Neural cell (in vitro differentiated cells): ENCODE results near the gene NCAM1. TPM values are rescaled to one million over a fixed set of nuclear protein-coding genes. Genes with fewer than 3 reads are reported as not detected.

Experiments used
- H2AFZ ChIP-seq: fragments of 200-600, 300-800 bp; sonication (generic), shearing (Covaris generic); 2 replicates; pipeline ENCODE4 v1.6.0; 2014; ENCODE audit warnings: low read depth, mild to moderate bottlenecking, antibody characterized with exemption, low read length, moderate library complexity
- H3F3A ChIP-seq: fragments of 200-600 bp; shearing (Covaris generic); 2 replicates; pipeline ENCODE4 v1.6.1; 2016; ENCODE audit warnings: mild to moderate bottlenecking, moderate library complexity, mixed read lengths, antibody characterized with exemption, low read length; ENCODE audit not compliant: insufficient read depth, poor library complexity, severe bottlenecking
- H3K27ac ChIP-seq: fragments of 200-600, 300-800 bp; sonication (generic), shearing (Covaris generic); 2 replicates; pipeline ENCODE4 v1.5.1; 2014; ENCODE audit warnings: mild to moderate bottlenecking, low read length, moderate library complexity
- H3K27me3 ChIP-seq: fragments of 300-800, 200-600 bp; sonication (generic), shearing (Covaris generic); 2 replicates; pipeline ENCODE4 v1.6.0; 2014; ENCODE audit warnings: mild to moderate bottlenecking, low read depth, low read length, moderate library complexity; ENCODE audit not compliant: insufficient read depth
- H3K36me3 ChIP-seq: fragments of 300-800, 200-600 bp; sonication (generic), shearing (Covaris generic); 2 replicates; pipeline ENCODE4 v1.5.1; 2014; ENCODE audit warnings: mild to moderate bottlenecking, antibody characterized with exemption, low read length, moderate library complexity; ENCODE audit not compliant: insufficient read depth
- H3K4me2 ChIP-seq: fragments of 300-800, 200-600 bp; sonication (generic), shearing (Covaris generic); 2 replicates; pipeline ENCODE4 v1.6.0; 2014; ENCODE audit warnings: mild to moderate bottlenecking, low read length
- H3K4me3 ChIP-seq: fragments of 300-800, 200-600 bp; sonication (generic), shearing (Covaris generic); 2 replicates; pipeline ENCODE4 v1.5.1; 2014; ENCODE audit warnings: mild to moderate bottlenecking, low read length, moderate library complexity
- H3K79me2 ChIP-seq: fragments of 200-600 bp; shearing (Covaris generic); replicated peaks from 2 replicates; pipeline ENCODE4 v1.6.0; 2014; ENCODE audit warnings: mild to moderate bottlenecking, low read length, moderate library complexity; ENCODE audit not compliant: insufficient read depth
- H3K9ac ChIP-seq: fragments of 300-800, 200-600 bp; sonication (generic), shearing (Covaris generic); 2 replicates; pipeline ENCODE4 v1.6.1; 2016; ENCODE audit warnings: mild to moderate bottlenecking, low read length, mixed read lengths
- H3K9me2 ChIP-seq: fragments of 200-600 bp; shearing (Covaris generic); 2 replicates; pipeline ENCODE4 v1.6.1; 2016; ENCODE audit warnings: mild to moderate bottlenecking, low read length, mixed read lengths; ENCODE audit not compliant: insufficient read depth
- H3K9me3 ChIP-seq: fragments of 200-600, 300-800 bp; sonication (generic), shearing (Covaris generic); 2 replicates; pipeline ENCODE4 v1.6.1; 2016; ENCODE audit warnings: mild to moderate bottlenecking, mixed run types, low read length, moderate library complexity, mixed read lengths
- H4K20me1 ChIP-seq: fragments of 200-600 bp; shearing (Covaris generic); 2 replicates; pipeline ENCODE4 v1.6.1; 2016; ENCODE audit warnings: mild to moderate bottlenecking, mixed run types; ENCODE audit not compliant: insufficient read depth
- CTCF ChIP-seq: fragments of 450-650 bp; IDR thresholded peaks from 2 replicates; pipeline ENCODE4 v1.5.1; 2014; ENCODE audit warnings: antibody characterized with exemption, mild to moderate bottlenecking, moderate library complexity; ENCODE audit not compliant: poor library complexity, severe bottlenecking
- EP300 ChIP-seq: fragments of 450-650 bp; conservative IDR thresholded peaks from 2 replicates; pipeline ENCODE4 v1.6.1; 2014; ENCODE audit warnings: antibody characterized with exemption, mild to moderate bottlenecking, moderate library complexity; ENCODE audit not compliant: poor library complexity, severe bottlenecking
- EZH2 ChIP-seq: fragments of 200-600, 300-800 bp; shearing (Covaris generic), sonication (generic); IDR thresholded peaks from 2 replicates; pipeline ENCODE4 v1.6.1; 2014; ENCODE audit warnings: antibody characterized with exemption, low read length, borderline replicate concordance, mild to moderate bottlenecking; ENCODE audit not compliant: insufficient read depth, poor library complexity, severe bottlenecking
- MXI1 ChIP-seq: fragments of 450-650 bp; conservative IDR thresholded peaks from 2 replicates; pipeline ENCODE4 v1.6.1; 2014; ENCODE audit warnings: antibody characterized with exemption, mild to moderate bottlenecking; ENCODE audit not compliant: poor library complexity, severe bottlenecking
- POLR2AphosphoS5 ChIP-seq: IDR thresholded peaks from 2 replicates; pipeline ENCODE4 v1.6.1; 2012
- RAD21 ChIP-seq: fragments of 450-650 bp; conservative IDR thresholded peaks from 2 replicates; pipeline ENCODE4 v1.6.1; 2014; ENCODE audit warnings: antibody characterized with exemption, mild to moderate bottlenecking, moderate library complexity
- REST ChIP-seq: IDR thresholded peaks from 2 replicates; pipeline ENCODE4 v1.6.1; 2012; ENCODE audit warnings: borderline replicate concordance
- SMC3 ChIP-seq: fragments of 450-650 bp; conservative IDR thresholded peaks from 2 replicates; pipeline ENCODE4 v1.6.1; 2014; ENCODE audit warnings: antibody characterized with exemption, mild to moderate bottlenecking, moderate library complexity; ENCODE audit not compliant: poor library complexity
- TAF1 ChIP-seq: IDR thresholded peaks from 2 replicates; pipeline ENCODE4 v1.6.1; 2012; ENCODE audit warnings: low read depth
- polyA plus RNA-seq: library from polyadenylated mRNA; depleted of rRNA; stranded (reverse); fragments of >200 nt; gene quantifications from 2 replicates; pipeline ENCODE4 v1.2.3, GENCODE V29; 2014

Gene NCAM1
- polyA plus RNA-seq, 1 donor from 2014 or later: 120 TPM

DNA sequence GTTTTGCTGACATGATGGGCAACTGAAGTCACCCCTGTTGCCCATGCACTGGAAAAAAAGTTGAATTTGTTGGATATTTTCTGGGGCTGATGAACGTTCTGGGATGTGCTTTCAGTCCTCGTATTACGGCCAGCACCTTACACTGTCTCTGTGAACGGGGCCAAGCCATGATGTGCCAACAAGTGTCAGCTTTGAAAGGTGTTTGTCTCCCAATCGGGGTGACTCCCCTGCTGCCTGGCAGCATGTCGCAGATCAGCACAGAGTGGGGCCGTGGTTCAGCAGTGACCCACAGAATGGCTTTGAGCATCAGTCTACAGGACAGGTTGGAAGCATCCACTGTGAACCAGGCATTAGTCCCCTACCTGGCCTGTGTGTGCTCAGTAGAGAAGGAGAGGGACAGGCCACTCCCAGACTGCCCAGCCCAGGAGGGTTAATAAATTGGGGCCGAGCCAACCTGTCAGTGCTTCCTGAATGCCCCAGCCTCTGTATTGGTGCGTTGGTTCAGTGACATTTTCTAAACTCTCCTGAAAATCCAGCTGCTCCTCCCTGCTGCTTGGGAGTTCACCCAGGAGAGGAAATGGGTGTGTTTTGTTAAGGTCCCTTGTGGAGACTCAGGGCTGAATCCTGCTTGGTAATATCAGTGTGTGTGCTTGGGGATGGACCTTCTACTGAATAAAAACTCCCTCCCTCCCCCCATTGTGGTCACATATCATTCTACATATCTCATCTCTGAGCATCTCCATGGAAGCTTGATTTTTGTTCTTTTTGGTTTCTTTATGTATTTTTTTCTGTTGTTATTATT lies 302.4 kb downstream of the NCAM1 start:
- no peak for TF ChIP-seq EZH2
- TF ChIP-seq SMC3: no peak
- no peak for TF ChIP-seq CTCF
- no peak for TF ChIP-seq RAD21
- peak; percentile 22 for TF ChIP-seq POLR2AphosphoS5
- no peaks in the 10 kb centered on the region for H3K9me2 ChIP-seq
- H3K27ac ChIP-seq: no peak overlapping the region
- no peaks in the 10 kb centered on the region for H3F3A ChIP-seq
- H3K27me3 ChIP-seq: no peaks in the 10 kb centered on the region
- no peak overlapping the region for H3K9ac ChIP-seq
- H3K36me3 ChIP-seq: peaks cover 14% of the 10 kb centered on the region
- H3K9me3 ChIP-seq: no peaks in the 10 kb centered on the region
- H3K4me2 ChIP-seq: no peak overlapping the region
- H3K4me3 ChIP-seq: no peak overlapping the region
- no peak overlapping the region for H2AFZ ChIP-seq
- no peaks in the 10 kb centered on the region for H4K20me1 ChIP-seq
- no peaks in the 10 kb centered on the region for H3K79me2 ChIP-seq

- no peak overlapping the region for H2AFZ ChIP-seq
- no peak overlapping the region for H3K27ac ChIP-seq
- no peaks in the 10 kb centered on the region for H3K9me2 ChIP-seq
- no peak overlapping the region for H3K4me3 ChIP-seq
- no peaks in the 10 kb centered on the region for H3K9me3 ChIP-seq
- no peaks in the 10 kb centered on the region for H3K79me2 ChIP-seq
- TF ChIP-seq RAD21 (no peak), EP300 (no peak), MXI1 (no peak), POLR2AphosphoS5 (no peak), SMC3 (no peak), TAF1 (no peak), REST (no peak), CTCF (no peak), EZH2 (no peak)
- no peaks in the 10 kb centered on the region for H4K20me1 ChIP-seq
- no peaks in the 10 kb centered on the region for H3K27me3 ChIP-seq
- H3K9ac ChIP-seq: no peak overlapping the region
- H3F3A ChIP-seq: no peaks in the 10 kb centered on the region
- peaks cover 9% of the 10 kb centered on the region for H3K36me3 ChIP-seq
- no peak overlapping the region for H3K4me2 ChIP-seq
These were observed 304.1 kb downstream of the NCAM1 start for GRCh38 chr11:113265362-113265761.
